Activated effector memory CD4-positive, alpha-beta T cell treated with Interleukin-2 at 50 U/mL for 16 hours (primary cell): Measurements from ENCODE around the gene KRTAP10-5.
"Not testable (repeated sequence)": the region's sequence is repeated elsewhere in the genome, so short reads cannot be mapped to it uniquely, and the experiment has no call there.

Source experiments
- DNase-seq: peaks from one replicate; pipeline ENCODE4 v3.0.0-alpha.2; 2020

KRTAP10-5 gene

GRCh38 chr21:44580231-44580821, at the start of gene KRTAP10-5:
Gene KRTAP10-5, minus strand, starts transcription at chr21:44580604. Its CDS starts 26 bp downstream, at chr21:44580578.
- DNase-seq, result not testable (repeated sequence)

GRCh38 chr21:44628707-44629391, 48.4 kb upstream of the KRTAP10-5 start:
- DNase-seq, result no peak

- DNase-seq, result not testable (repeated sequence)
These were observed 47.4 kb upstream of the KRTAP10-5 start for GRCh38 chr21:44627831-44628233.

- DNase-seq, result not testable (repeated sequence)
These were observed 46.9 kb upstream of the KRTAP10-5 start for GRCh38 chr21:44627181-44627822.

GRCh38 chr21:44626673-44627143, 46.3 kb upstream of the KRTAP10-5 start, which contains the start of gene KRTAP10-9:
Gene KRTAP10-9, plus strand, starts transcription at chr21:44627093. Its CDS starts 79 bp downstream, at chr21:44627172.
- DNase-seq, result no peak

GRCh38 chr21:44626262-44626661, 45.9 kb upstream of the KRTAP10-5 start:
- no peak for DNase-seq

- DNase-seq, result no peak
These were observed 45.4 kb upstream of the KRTAP10-5 start for GRCh38 chr21:44625756-44626155.

GRCh38 chr21:44623575-44623974, 43.2 kb upstream of the KRTAP10-5 start:
- no peak for DNase-seq

- no peak for DNase-seq
These were observed 39.5 kb upstream of the KRTAP10-5 start for GRCh38 chr21:44619886-44620285.

GRCh38 chr21:44618909-44619308, 38.5 kb upstream of the KRTAP10-5 start:
- peak; percentile 56 for DNase-seq

GRCh38 chr21:44618504-44618903, 38.1 kb upstream of the KRTAP10-5 start:
- DNase-seq, result no peak

GRCh38 chr21:44617071-44617501, 36.7 kb upstream of the KRTAP10-5 start:
- no peak for DNase-seq

GRCh38 chr21:44616591-44616926, 36.2 kb upstream of the KRTAP10-5 start:
- DNase-seq, result no peak

- no peak for DNase-seq
These were observed 35.6 kb upstream of the KRTAP10-5 start for GRCh38 chr21:44615911-44616590.

GRCh38 chr21:44615466-44615865, 35.1 kb upstream of the KRTAP10-5 start:
- no peak for DNase-seq

GRCh38 chr21:44614961-44615391, 34.6 kb upstream of the KRTAP10-5 start:
- DNase-seq, result no peak

- DNase-seq, result no peak
These were observed 33.8 kb upstream of the KRTAP10-5 start for GRCh38 chr21:44614161-44614631.

GRCh38 chr21:44613386-44614155, 33.2 kb upstream of the KRTAP10-5 start:
- DNase-seq, result no peak

- no peak for DNase-seq
These were observed 32.3 kb upstream of the KRTAP10-5 start for GRCh38 chr21:44612669-44613229.

- no peak for DNase-seq
These were observed 31.7 kb upstream of the KRTAP10-5 start, which contains the start of gene KRTAP10-8 for GRCh38 chr21:44612029-44612486. Gene KRTAP10-8, plus strand, starts transcription at chr21:44612079. Its CDS starts 22 bp downstream, at chr21:44612101.

- no peak for DNase-seq
These were observed 31.1 kb upstream of the KRTAP10-5 start for GRCh38 chr21:44611551-44611950.
